ENCODE measurements around the gene INA. TPM values are rescaled to one million over a fixed set of nuclear protein-coding genes. Genes with fewer than 3 reads are reported as not detected.

INA gene
- total RNA-seq, 1 donor from 2014 or later = 2.0 TPM

Other genes starting within 250 kb of the INA start
- 172 TPM for gene NT5C2, start 83.9 kb upstream of the INA start, total RNA-seq
- not detected for gene RPEL1, start 31.3 kb upstream of the INA start, total RNA-seq
- 6.3 TPM for gene PCGF6, start 74.0 kb downstream of the INA start, total RNA-seq
- gene TAF5, start 90.8 kb downstream of the INA start, total RNA-seq = 1.6 TPM
- gene ATP5MK, start 119.3 kb downstream of the INA start, total RNA-seq = 344 TPM
- gene PDCD11, start 119.5 kb downstream of the INA start, total RNA-seq = 47.2 TPM
- gene CALHM2, start 175.2 kb downstream of the INA start, total RNA-seq = 25.1 TPM
- not detected for gene CALHM1, start 181.8 kb downstream of the INA start, total RNA-seq
- gene CALHM3, start 202.1 kb downstream of the INA start, total RNA-seq = not detected
- 1.2 TPM for gene NEURL1, start 216.6 kb downstream of the INA start, total RNA-seq

All from ureter (tissue), 1 donor.